Endothelial cell of umbilical vein (primary cell): ENCODE data around the gene MRPS5. TPM values are rescaled to one million over a fixed set of nuclear protein-coding genes. Genes with fewer than 3 reads are reported as not detected.

Experiments used
- Bru-seq: library from RNA; stranded (reverse); fragments of 400-500 nt; gene quantifications from one replicate; lab custom pipeline; 2021; lab: Mats Ljungman, UMichigan
- BruChase-seq, 2 experiments: library from RNA; stranded (reverse); fragments of 400-500 nt; gene quantifications; one replicate each; lab custom pipeline; 2021; lab: Mats Ljungman, UMichigan
- BruUV-seq: library from RNA; stranded (reverse); fragments of 400-500 nt; replicated peaks from 2 replicates; lab custom pipeline; 2021; lab: Mats Ljungman, UMichigan
- CTCF ChIA-PET: fragments of 300-600, 350-600 bp; sonication (Branson Sonifier 250); formaldehyde crosslinking; loops from one replicate; lab custom pipeline; 2021; ENCODE audit warnings: antibody characterized with exemption, inconsistent platforms; lab: Charles Lee
- POLR2A ChIA-PET: fragments of 300-600, 350-600 bp; sonication (Branson Sonifier 250); formaldehyde crosslinking; loops from one replicate; lab custom pipeline; 2021; ENCODE audit warnings: antibody characterized with exemption, inconsistent platforms; lab: Charles Lee
- DNase-seq: peaks from one replicate; pipeline ENCODE4 v3.0.0-alpha.2; 2011; ENCODE audit warnings: low read depth, low spot score
- FAIRE-seq: peaks from 2 replicates; lab custom pipeline; 2011; peaks lifted over from hg19 to GRCh38; lab: Jason Lieb, UNC
- H2AFZ ChIP-seq: 2 replicates; pipeline ENCODE4 v1.6.0; 2012; ENCODE audit warnings: low read depth, low read length, control low read depth, inconsistent platforms
- H3K27ac ChIP-seq: 2 replicates; pipeline ENCODE4 v1.5.1; 2011; ENCODE audit warnings: low read depth, mild to moderate bottlenecking, control low read depth, low read length, moderate library complexity; ENCODE audit not compliant: insufficient read depth
- H3K27me3 ChIP-seq, 2 experiments: 2 replicates each; pipeline versions ENCODE4 v1.6.0 to v1.6.1; 2011; ENCODE audit warnings: low read length in 2 of 2, mixed read lengths in 1 of 2; ENCODE audit not compliant: control insufficient read depth in 2 of 2, insufficient read depth in 2 of 2
- H3K36me3 ChIP-seq, 2 experiments: 2 replicates in 1 of 2; 3 replicates in 1 of 2; pipeline ENCODE4 v1.5.1; 2011; ENCODE audit warnings: low read length in 2 of 2, mild to moderate bottlenecking in 1 of 2, moderate library complexity in 1 of 2; ENCODE audit not compliant: control insufficient read depth in 2 of 2, insufficient read depth in 2 of 2; ENCODE audit errors: extremely low read depth in 1 of 2
- H3K4me1 ChIP-seq: 3 replicates; pipeline ENCODE4 v1.5.1; 2011; ENCODE audit warnings: mild to moderate bottlenecking, low read length; ENCODE audit not compliant: control insufficient read depth, insufficient read depth; ENCODE audit errors: extremely low read depth
- H3K4me2 ChIP-seq: 2 replicates; pipeline ENCODE4 v1.6.1; 2011; ENCODE audit warnings: low read length, control low read depth, mixed read lengths; ENCODE audit not compliant: insufficient read depth
- H3K4me3 ChIP-seq, 3 experiments: fragments of 200-600 bp in 1 of 3; sonication (generic), shearing (Covaris generic) in 1 of 3; replicated peaks in 1 of 3; 2 replicates each; pipeline ENCODE4 v1.5.1; 2011 to 2016; ENCODE audit warnings: control low read depth in 3 of 3, low read length in 3 of 3, mild to moderate bottlenecking in 2 of 3, inconsistent platforms in 1 of 3, low read depth in 1 of 3, moderate library complexity in 1 of 3; ENCODE audit not compliant: insufficient read depth in 1 of 3
- H3K79me2 ChIP-seq: 2 replicates; pipeline ENCODE4 v1.6.0; 2012; ENCODE audit warnings: low read length, inconsistent platforms; ENCODE audit not compliant: control insufficient read depth, insufficient read depth
- H3K9ac ChIP-seq: replicated peaks from 2 replicates; pipeline ENCODE3; 2011; ENCODE audit warnings: low read length, control low read depth; ENCODE audit not compliant: insufficient read depth; ENCODE audit errors: extremely low read depth
- H3K9me1 ChIP-seq: replicated peaks from 3 replicates; pipeline ENCODE4 v1.6.0; 2011; ENCODE audit warnings: mild to moderate bottlenecking, low read length; ENCODE audit not compliant: control insufficient read depth, insufficient read depth; ENCODE audit errors: extremely low read depth
- H3K9me3 ChIP-seq: replicated peaks from 2 replicates; pipeline ENCODE4 v1.5.1; 2012; ENCODE audit warnings: low read length, inconsistent platforms; ENCODE audit not compliant: control insufficient read depth, insufficient read depth
- H4K20me1 ChIP-seq: replicated peaks from 2 replicates; pipeline ENCODE3; 2011; ENCODE audit warnings: mild to moderate bottlenecking, low read length; ENCODE audit not compliant: control insufficient read depth, insufficient read depth; ENCODE audit errors: extremely low read depth
- CTCF ChIP-seq, 2 donors: IDR thresholded peaks; 1 replicate in 1 of 2; 2 replicates in 1 of 2; pipeline ENCODE4 v1.5.1; 2011; ENCODE audit warnings: low read length in 2 of 2, mild to moderate bottlenecking in 2 of 2, moderate library complexity in 2 of 2, control low read depth in 1 of 2, inconsistent platforms in 1 of 2, low read depth in 1 of 2; ENCODE audit not compliant: insufficient read depth in 1 of 2; ENCODE audit errors: extremely low read depth in 1 of 2
- EZH2 ChIP-seq: IDR thresholded peaks from 2 replicates; pipeline ENCODE4 v1.6.1; 2012; ENCODE audit warnings: borderline replicate concordance, low read depth, mild to moderate bottlenecking, moderate library complexity, low read length, inconsistent platforms; ENCODE audit not compliant: severe bottlenecking
- FOS ChIP-seq: IDR thresholded peaks from 2 replicates; pipeline ENCODE4 v1.6.1; 2011; ENCODE audit warnings: mild to moderate bottlenecking, low read length, moderate library complexity, borderline replicate concordance; ENCODE audit not compliant: insufficient read depth
- GATA2 ChIP-seq: IDR thresholded peaks from 2 replicates; pipeline ENCODE4 v1.7.0; 2011; ENCODE audit warnings: low read depth, mild to moderate bottlenecking, moderate library complexity, mixed read lengths, low read length; ENCODE audit not compliant: insufficient read length, insufficient read depth
- JUN ChIP-seq: IDR thresholded peaks from 2 replicates; pipeline ENCODE4 v1.6.1; 2011; ENCODE audit warnings: borderline replicate concordance, low read depth; ENCODE audit not compliant: insufficient read length, insufficient read depth
- MYC ChIP-seq: IDR thresholded peaks from one replicate; pipeline ENCODE4 v1.6.1; 2011; ENCODE audit warnings: mild to moderate bottlenecking, low read depth, low read length
- POLR2A ChIP-seq: IDR thresholded peaks from 2 replicates; pipeline ENCODE4 v1.6.1; 2012; ENCODE audit warnings: low read depth, mild to moderate bottlenecking, control low read depth, low read length
- POLR2AphosphoS5 ChIP-seq: IDR thresholded peaks from 2 replicates; pipeline ENCODE4 v1.6.1; 2012; ENCODE audit warnings: low read depth, mild to moderate bottlenecking, control low read depth, low read length, moderate library complexity; ENCODE audit not compliant: insufficient read depth
- dilution Hi-C: fragments of 300-500 bp; cut with MboI; formaldehyde crosslinking; loops from one replicate; pipeline ENCODE4 v1.15.0; 2019; ENCODE audit warnings: low sequenced_read_pairs; ENCODE audit not compliant: extremely low pct_ligation_motif_present
- intact Hi-C: fragments of 100-400 bp; cut with micrococcal nuclease; formaldehyde crosslinking; loops from one replicate; pipeline ENCODE4 v1.10.0; 2022
- long read RNA-seq: library from polyadenylated mRNA; stranded (forward); transcript quantifications from one replicate; pipeline ENCODE4 v2.0.0, GENCODE V29; 2021
- polyA minus RNA-seq, 3 experiments: library from RNA; depleted of rRNA, polyadenylated mRNA; stranded (reverse); fragments of >200 nt; gene quantifications; 1 replicate in 1 of 3; 2 replicates in 2 of 3; pipeline ENCODE4 v1.2.3, GENCODE V29; 2011
- polyA plus RNA-seq, 4 experiments: library from polyadenylated mRNA; depleted of rRNA in 3 of 4; stranded (reverse) in 3 of 4; unstranded in 1 of 4; fragments of >200 nt; gene quantifications; 2 replicates each; pipeline versions ENCODE4 v1.2.1 to v1.2.3, GENCODE V29; 2011 to 2012; ENCODE audit warnings: missing spikeins in 1 of 4
- total RNA-seq: library from RNA; stranded (reverse); gene quantifications from 2 replicates; pipeline ENCODE4 v1.2.3, GENCODE V29; 2021
- TF ChIP-seq, protein P1 (sequence below): IDR thresholded peaks from 2 replicates; pipeline ENCODE4 v1.6.1; 2011; ENCODE audit not compliant: insufficient read depth, insufficient read length

Gene MRPS5
- total RNA-seq: 59.7 and 62.8 TPM in 2 replicates
- 45.7 and 50.5 TPM in 2 replicates for polyA plus RNA-seq
- polyA plus RNA-seq (2011; cell fraction: cytosol; rRNA removed): 43.5 and 45.9 TPM in 2 replicates
- 92.5 and 128 TPM in 2 replicates for polyA plus RNA-seq (2011; cell fraction: nucleus; rRNA removed)
- polyA plus RNA-seq (2012): 62.3 and 65.0 TPM in 2 replicates
- 43.2 and 52.7 TPM in 2 replicates for polyA minus RNA-seq
- 34.9 TPM for polyA minus RNA-seq (2011; cell fraction: cytosol; rRNA and poly(A)+ RNA removed)
- polyA minus RNA-seq (2011; cell fraction: nucleus; rRNA and poly(A)+ RNA removed): 33.6 and 39.9 TPM in 2 replicates
- percentile 82 among the genes with signal in this experiment for Bru-seq, nascent RNA
- percentile 87 among the genes with signal in this experiment for BruChase-seq, experiment 1, labeled RNA remaining after a 6-hour chase
- percentile 83 among the genes with signal in this experiment for BruChase-seq, experiment 2, labeled RNA remaining after a 2-hour chase
- long read RNA-seq, transcript MRPS5-201 (12 exons, 1,652 nt): major isoform, 155 of 189 reads
- long read RNA-seq, transcript MRPS5-202 (11 exons, 1,359 nt): minor isoform, 9 of 189 reads
- long read RNA-seq, partial matches to known transcripts: 5 of 189 reads
- long read RNA-seq, other reads (novel, unspliced or antisense): 20 of 189 reads

GRCh38 chr2:95121407-95122196 lies at the start of gene MRPS5:
Gene MRPS5, minus strand, starts transcription at chr2:95121808. Its CDS starts 17 bp downstream, at chr2:95121791.
- BruUV-seq: no TSS peak
- Histone ChIP-seq H2AFZ (peak within 1 kb of the TSS; percentile 95), H3K4me2 (peak within 1 kb of the TSS; percentile 82), H3K9me1 (no peaks in the 10 kb centered on the region), H3K27ac (peak within 1 kb of the TSS; percentile 86), H3K36me3 (no peaks in the 10 kb centered on the region), H3K4me3 (peak within 1 kb of the TSS; percentile 70 to 95 (median 92)), H3K79me2 (peaks cover 38% of the 10 kb centered on the region), H3K9ac (peak within 1 kb of the TSS; percentile 93), H3K9me3 (no peaks in the 10 kb centered on the region), H3K4me1 (peaks cover 7% of the 10 kb centered on the region), H3K27me3 (no peaks in the 10 kb centered on the region), H4K20me1 (no peaks in the 10 kb centered on the region)
- TF ChIP-seq POLR2AphosphoS5 (peak; percentile 94), MYC (peak; percentile 8), EZH2 (no peak), FOS (no peak), GATA2 (no peak), JUN (no peak), POLR2A (peak; percentile 52), CTCF (IDR thresholded peaks at IDR 0.05; ENCODE audit: extremely low read depth in 1 of 2, insufficient read depth in 1 of 2, low read depth in 1 of 2, low read length in 2 of 2) (peak in 1 of 2 donors; percentile 9)
- TF ChIP-seq, protein P1, sequence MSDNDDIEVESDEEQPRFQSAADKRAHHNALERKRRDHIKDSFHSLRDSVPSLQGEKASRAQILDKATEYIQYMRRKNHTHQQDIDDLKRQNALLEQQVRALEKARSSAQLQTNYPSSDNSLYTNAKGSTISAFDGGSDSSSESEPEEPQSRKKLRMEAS: peak; percentile 60
- ChIA-PET CTCF (interaction anchor here (0.8 to 1.8 kb wide), 7 partner anchors 13 to 135 kb away, joined by 3 to 8 read pairs (median 4); partner anchors contain the start of genes ZNF2 and ZNF514), POLR2A (interaction anchor here (1.3 to 3.0 kb wide), 2 partner anchors 38 to 44 kb away, joined by 5 to 14 read pairs; partner anchors contain the start of genes ZNF2 and ZNF514)
- dilution Hi-C loops: no loop called here
- intact Hi-C loops: loop anchor here (2.0 to 10.0 kb wide), 2 partner anchors 43 to 83 kb away; partner anchors contain the start of genes ZNF2 and ZNF892
- FAIRE-seq (peak; percentile 85), DNase-seq (peak; percentile 74)
